RCC 7860 (cell line): ENCODE results near the gene ZNF469.
A peak's percentile ranks its signal among the peaks of the same experiment; 100 is the strongest.

Source experiments
- DNase-seq: peaks from one replicate; pipeline ENCODE4 v3.0.0-alpha.2; 2015; ENCODE audit warnings: low spot score
- FAIRE-seq: peaks from 2 replicates; lab custom pipeline; 2012; peaks lifted over from hg19 to GRCh38; lab: Jason Lieb, UNC

The ZNF469 gene

DNA sequence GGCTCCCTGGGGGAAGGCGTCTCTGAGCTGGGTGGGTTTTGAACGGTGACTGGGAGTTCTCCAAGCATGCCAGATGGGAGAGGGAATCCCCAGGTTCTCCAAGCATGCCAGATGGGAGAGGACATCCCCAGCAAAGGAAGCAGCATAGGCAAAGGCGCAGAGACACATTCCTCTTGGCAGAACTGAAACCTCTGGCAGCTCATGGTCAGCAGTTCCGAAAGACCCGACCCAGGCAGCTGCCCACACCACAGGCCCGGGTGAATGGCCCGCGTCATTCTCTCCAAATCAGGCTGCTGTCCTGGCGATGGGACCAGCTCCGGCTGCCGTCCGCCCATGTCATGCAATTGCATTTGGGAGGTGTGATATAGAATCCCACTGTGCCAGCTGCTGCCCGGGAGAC, 8.0 kb downstream of the ZNF469 start:
- FAIRE-seq (no peak), DNase-seq (no peak)

DNA sequence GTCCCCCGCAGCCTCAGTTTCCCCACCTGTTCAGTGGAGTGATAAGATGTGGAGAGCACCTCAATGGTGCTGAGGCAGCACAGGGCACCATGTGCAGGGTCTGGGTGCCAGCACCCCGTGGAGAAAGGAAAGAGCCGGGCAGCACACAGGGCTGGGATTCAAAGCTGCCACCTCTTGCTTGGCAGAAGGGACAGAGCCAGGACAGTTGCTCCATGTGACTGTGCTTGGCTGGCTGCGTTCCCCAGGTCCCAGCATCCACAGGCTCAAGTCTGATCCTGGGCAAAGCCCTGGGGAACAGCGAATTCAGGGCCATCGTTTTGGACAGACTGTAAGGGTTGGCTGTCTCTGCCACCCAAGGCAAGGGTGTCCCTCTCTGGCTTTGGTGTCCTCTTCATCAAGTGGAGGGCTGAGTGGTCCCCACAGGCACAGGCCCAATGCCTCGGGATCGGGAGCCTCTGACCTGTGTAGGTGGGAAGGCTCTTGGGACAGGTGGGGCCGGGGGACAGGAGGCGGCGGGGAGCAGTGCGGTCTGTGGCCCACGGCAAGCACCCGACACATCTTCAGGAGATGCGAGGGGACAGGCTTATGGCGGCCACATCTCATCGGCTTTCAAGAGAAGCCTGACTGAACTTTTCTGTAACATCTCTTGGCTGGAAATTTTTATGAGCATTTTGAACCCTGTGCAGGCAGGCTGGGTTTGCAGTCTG, 8.5 kb downstream of the ZNF469 start:
- FAIRE-seq: no peak

DNA sequence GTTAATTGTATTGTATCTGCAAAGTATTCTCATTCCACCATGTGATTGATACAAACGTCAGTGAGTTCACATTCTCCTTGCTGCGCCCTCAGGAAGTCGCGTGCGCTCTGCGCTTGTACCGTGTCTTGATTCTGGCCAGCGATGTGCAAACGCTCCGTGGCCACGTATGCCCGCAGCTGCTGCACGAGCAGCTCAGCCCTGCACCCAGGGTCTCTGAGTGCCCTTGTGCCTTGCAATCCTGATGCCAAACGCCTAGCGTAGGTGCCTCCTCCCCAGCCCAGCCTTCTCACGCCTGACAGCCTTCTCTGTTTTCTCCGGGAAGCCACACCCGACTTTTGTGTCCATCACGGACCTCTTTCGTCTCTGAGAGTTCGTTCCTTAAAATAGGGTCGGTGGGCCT, 9.4 kb downstream of the ZNF469 start:
- no peak for DNase-seq

More for the DNA sequence above, 8.5 kb downstream of the ZNF469 start:
- no peak for DNase-seq

DNA sequence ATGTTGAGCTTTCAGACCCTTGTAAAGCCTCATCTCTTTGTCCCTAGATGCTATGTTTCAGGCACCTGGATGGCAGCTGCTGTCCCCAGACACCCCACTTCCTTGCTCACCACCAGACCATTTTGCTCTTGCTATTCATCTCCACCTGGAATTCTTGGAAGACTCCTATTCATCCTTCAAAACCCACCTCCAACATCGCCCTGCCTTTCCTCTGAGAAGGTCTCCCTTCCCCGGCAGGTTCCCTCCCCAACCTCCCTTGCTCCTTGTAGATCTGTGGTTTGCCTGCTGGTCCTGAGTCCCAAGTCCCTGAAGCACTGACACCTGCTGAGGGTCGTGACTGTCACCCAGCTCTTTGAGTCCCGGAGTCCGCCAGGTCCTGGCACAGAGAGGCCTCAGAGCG, 9.9 kb downstream of the ZNF469 start:
- FAIRE-seq (no peak), DNase-seq (no peak)

More for the DNA sequence above, 9.4 kb downstream of the ZNF469 start:
- FAIRE-seq: no peak

DNA sequence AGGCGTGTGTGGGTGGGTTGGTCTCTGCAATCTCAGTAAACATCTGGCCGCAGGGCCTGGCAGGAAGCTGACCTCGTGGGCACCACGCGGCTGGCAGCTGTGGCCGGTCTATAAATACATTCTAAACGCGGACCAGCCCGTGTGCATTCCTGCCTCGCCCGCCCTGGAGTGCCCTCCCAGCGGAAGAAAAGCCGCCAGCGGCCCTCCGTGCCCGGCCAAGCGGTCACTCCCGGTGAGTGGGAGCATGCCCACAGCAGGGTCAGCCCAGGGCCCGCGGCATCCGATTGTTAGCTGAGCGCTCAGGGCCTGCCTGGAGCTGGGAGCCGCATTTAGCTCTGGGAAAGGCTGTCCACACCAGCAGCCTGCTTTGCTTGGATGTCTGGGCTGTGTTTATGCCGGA, 10.3 kb downstream of the ZNF469 start:
- no peak for DNase-seq
- FAIRE-seq: no peak

DNA sequence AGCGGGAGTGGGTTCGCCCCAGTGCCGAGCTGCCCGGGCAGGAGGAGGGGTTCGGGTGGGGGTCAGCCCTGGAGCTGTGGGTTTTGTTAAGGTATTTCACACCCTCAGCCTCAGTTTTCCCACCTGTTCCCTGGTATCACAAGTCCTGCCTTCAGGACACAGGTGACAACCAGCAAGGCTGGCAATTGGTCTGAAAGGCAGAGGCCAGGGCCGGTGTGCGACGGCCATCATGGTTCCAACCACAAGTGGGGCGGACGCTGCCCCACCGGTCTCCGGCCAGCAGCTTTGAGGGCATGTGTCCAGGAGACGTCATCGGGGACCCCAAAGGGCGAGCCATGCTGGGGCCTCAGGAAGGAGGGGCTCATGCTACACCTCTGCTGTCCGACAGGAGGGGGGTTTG, 10.8 kb downstream of the ZNF469 start:
- FAIRE-seq: no peak
- DNase-seq: no peak

DNA sequence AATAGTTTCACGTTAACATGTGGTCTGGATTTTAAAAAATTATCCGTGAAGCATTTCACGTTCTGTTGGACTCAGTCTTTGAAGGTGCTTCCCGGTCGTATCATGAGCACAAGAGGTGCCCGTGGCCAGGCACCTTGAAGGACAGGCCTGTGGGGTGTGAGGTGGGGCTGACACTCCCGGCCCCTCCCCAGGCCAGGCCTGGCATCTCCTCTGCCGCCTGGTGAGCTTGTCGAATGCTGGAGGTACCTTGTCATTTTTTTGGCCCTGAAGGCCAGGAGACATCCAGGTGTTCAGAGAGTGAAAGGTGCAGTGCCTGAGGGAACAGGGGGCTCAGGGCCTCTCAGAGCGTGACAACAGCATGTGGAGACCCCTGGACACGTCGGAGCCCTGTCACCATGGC, 11.7 kb downstream of the ZNF469 start:
- FAIRE-seq: no peak
- DNase-seq: no peak

DNA sequence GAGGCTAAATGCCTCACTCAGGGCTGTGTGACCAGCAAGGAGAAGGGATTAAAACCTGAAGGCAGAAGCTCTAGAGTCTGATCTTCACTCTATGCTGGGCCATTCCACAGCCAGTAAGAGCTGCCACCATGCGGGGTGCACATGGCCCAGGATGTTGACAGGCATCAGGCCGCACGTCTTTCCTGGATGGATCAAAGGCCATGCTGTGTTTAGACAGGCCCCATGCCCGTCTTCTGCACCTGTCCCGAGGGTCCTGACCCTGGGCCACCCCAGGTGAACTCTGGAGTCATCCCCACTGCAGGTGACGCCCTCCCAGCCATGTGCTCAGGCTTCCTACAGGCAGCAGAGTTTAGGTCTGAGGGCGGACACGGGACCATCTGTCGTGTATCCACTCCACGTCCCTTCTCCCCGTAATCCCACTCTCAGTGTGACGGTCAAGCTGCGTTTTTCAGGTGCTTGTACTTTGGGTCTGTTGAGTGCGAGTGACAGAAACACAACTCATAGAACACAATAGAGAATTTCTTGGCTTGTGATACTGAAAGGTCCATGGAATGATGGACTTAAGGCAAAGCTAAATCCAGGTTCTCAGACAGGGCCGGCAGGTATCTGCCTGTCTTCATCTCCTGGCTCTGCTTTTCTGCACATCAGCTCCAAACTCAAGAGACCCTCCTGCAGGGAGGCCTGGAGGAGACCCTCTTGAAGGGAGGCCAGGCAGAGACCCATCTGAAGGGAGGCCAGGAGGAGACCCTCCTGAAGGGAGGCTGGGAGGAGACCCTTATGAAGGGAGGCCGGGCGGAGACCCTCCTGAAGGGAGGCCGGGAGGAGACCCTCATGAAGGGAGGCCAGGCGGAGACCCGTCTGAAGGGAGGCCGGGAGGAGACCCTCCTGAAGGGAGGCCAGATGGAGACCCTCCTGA, 13.2 kb downstream of the ZNF469 start:
- FAIRE-seq: no peak

DNA sequence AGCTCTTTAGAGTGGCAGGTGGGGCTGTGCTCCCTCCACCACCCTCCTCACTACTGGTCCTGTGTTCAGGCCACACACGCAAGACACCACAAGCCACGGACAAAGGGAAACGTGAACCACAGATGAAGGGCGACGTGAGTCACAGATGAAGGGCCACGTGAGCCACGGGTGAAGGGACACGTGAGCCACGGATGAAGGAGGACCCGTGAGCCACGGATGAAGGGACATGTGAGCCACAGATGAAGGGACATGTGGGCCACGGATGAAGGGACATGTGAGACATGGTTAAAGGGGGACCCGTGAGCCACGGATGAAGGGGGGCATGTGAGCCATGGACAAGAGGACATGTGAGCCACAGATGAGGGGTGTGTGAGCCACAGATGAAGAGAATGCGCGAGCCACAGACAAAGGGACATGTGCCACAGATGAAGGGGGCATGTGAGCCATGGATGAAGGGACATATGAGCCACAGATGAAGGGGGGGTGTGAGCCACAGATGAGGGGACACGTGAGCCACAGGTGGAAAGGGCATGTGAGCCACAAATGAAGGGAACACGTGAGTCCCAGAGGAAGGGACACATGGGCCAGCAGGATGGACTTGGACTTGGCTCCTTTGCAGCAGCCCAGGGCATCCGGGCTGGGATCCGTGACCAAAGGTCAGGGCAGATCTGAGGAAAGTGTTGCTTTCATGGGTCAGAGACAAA, 15.6 kb downstream of the ZNF469 start:
- FAIRE-seq: no peak

More for the DNA sequence above, 13.2 kb downstream of the ZNF469 start:
- no peak for DNase-seq

DNA sequence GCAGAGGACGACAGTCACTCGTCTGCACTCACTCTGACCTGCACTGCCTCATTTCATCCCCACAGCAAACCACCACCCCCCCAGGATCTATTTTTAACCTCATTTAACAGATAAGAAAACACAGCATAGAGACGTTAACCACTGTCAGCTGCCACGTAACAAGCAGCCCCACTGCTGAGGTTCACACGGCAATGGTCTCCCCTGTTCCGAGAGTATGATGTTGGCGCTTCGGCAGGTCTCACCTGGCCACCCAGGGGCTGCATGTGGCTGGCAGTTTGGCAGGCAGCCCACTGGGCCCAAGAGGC, 16.1 kb downstream of the ZNF469 start:
- DNase-seq: no peak
- no peak for FAIRE-seq

More for the DNA sequence above, 15.6 kb downstream of the ZNF469 start:
- DNase-seq: no peak

DNA sequence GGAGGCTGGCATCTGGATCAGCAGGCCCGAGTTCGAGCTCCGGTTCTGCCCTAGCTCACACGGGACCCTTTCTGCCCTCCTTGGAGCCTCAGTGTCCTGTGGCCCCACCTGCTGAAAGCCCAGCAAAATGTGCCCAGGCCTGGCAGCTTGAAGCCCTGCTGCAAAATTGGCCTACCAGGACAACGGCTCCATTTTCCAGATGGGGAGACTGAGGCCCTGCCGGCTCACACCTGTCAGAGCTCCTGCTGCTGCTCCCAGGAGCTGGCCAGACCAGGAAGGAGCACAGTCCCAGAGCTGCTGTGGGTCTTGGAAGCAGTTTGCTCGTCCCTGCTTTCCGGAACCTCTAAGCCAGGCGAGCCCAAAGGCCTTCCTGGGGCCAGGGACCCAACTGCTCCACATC, 17.4 kb downstream of the ZNF469 start:
- no peak for DNase-seq
- no peak for FAIRE-seq

DNA sequence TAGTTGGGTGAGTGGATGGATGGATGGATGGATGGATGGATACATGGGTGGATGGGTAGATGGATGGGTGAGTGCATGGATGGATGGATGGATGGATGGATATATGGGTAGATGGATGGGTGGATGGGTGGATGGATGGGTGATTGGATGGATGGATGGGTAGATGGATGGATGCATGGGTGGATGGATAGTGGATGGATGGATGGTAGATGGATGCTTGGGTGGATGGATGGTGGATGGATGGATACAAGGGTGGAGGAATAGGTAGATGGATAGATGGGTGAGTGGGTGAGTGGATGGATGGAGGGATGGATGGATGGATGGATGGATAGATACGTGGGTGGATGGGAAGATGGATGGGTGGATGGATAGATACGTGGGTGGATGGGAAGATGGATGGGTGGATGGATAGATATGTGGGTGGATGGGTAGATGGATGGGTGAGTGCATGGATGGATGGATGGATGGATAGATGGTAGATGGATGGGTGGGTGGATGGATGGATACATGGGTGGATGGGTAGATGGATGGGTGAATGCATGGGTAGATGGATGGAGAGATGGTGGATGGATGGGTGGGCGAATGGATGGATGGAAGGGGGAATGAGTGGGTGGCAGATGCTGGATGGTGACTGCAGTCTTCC, 19.0 kb downstream of the ZNF469 start:
- no peak for FAIRE-seq
- no peak for DNase-seq

DNA sequence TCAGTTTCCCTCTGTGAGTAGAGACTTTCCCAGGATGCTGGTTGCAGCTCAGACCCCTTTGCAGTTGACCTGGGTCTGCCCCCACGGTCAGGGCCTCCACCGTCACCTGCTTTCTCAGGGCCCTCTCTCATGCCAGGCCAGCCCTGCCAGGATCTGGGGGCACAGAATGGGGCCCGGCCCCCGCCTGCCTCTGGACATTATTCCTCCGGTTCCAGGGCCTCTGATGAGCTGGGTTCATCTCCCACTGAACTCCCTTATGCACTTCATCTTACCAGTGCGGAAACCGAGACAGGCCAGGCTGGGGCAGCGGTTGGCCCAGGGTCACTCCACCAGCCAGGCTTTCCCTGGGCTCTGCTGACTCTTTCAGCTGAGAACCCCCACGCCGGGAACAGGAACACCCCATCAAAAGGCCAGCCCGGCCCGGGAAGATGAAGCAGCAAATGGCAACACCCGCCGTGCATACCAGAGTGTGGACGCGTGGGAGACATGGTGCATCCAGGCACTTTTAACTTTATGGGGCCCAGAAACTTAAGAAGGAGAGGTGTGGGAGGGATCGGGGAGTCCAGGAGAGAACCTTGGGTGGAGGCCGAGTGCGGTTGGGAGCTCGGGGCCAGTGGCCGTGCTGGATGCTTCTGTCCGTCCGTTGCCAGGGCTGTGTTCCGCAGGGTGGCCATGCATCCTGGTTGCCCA, 19.9 kb downstream of the ZNF469 start:
- no peak for FAIRE-seq
- no peak for DNase-seq

DNA sequence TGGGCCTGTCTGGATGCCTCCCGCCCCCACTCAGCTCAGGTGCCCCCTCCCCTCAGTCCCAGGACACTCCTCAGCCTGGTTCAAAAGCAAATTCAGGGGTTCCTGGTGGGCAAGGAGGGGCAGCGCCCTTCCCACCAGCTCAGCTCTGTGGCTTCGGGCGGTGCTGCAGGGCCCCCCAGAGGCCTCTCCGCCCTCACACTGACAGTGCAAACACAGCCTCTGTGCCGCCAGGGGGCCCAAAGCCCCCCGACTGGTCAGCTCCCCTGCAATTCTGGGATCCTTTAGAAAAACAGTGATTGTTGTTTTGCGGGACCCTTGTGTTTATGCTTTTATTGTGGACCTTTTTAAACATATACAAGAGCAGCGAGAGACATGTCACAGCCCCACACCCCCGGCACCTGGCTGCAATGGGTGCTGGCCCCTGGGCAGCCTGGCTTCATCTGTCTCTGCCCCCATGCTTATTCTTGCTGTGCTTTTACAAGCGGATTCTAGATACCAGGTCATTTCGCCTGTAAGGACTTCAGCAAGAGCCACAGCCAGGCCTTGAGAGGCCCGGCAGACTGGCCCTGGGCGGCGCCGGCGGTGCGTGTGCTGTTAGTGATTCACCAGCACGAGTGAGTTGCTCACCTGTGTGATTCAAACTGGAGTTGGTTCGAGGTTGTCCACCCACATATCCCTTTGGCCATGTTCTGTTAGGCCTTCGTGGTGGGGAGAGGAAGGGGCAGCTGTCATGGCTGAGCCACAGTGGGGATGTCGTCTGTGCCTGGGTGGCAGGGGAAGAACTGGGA, 21.2 kb downstream of the ZNF469 start:
- DNase-seq (peak; percentile 41), FAIRE-seq (no peak)

DNA sequence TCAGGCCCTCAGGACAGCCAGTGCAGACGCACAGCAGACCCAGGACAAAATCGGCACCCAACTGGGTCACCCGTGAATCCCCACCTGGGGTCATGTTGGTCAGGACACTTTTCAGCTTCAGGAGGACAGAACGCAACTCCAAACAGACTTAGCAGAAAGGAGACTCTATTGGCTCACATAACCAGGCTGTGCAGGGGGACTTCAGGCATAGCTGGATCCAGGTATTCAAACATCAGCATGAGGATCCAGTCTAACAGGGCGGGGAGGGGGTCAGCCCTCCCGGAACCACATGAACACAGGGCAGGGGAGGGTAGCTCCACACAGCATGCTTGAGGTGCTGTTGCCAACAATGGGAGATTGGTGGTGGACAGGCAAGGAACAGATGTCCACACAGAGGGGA, 22.0 kb downstream of the ZNF469 start:
- no peak for FAIRE-seq

DNA sequence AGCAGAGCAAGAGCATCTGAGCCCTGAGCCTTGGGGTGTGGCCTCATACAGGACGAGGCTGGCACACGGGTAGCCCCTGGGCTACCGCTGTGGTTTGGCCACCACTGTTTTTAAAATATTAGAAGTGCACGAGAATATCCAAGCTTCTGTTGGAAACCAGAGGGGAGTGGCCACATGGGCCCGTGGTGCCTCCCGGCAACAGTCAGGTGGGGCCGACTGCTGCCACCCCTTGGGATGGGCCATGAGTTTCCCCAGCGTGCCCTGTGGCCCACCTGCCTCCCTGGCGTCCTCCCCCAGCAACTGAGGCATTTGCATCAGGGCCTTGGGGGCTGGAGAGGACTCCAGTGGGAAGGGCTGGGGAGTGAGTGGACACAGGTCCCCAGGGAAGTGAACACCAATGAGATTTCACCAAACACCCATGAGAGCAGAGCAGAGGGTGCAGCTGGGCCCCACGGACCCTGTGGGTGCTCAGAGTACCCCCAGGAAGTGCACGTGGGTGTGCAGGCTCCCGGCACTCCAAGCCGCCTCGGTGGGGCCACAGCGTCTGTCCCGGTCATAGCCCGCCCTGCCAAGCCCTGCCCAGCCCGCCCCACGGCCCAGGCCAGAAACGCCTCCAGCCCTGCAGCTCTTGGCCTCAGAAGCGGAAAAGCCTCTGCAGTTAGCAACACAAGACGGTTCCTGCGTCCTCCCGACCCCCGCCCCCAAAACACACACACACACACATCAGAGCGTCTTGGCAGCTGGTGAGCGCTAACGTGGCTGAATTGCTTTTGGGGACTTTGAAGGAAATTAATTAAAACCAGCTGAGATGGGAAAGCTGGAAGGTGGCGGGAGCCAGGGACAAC, 22.7 kb downstream of the ZNF469 start:
- DNase-seq (no peak), FAIRE-seq (no peak)

More for the DNA sequence above, 22.0 kb downstream of the ZNF469 start:
- DNase-seq: no peak

DNA sequence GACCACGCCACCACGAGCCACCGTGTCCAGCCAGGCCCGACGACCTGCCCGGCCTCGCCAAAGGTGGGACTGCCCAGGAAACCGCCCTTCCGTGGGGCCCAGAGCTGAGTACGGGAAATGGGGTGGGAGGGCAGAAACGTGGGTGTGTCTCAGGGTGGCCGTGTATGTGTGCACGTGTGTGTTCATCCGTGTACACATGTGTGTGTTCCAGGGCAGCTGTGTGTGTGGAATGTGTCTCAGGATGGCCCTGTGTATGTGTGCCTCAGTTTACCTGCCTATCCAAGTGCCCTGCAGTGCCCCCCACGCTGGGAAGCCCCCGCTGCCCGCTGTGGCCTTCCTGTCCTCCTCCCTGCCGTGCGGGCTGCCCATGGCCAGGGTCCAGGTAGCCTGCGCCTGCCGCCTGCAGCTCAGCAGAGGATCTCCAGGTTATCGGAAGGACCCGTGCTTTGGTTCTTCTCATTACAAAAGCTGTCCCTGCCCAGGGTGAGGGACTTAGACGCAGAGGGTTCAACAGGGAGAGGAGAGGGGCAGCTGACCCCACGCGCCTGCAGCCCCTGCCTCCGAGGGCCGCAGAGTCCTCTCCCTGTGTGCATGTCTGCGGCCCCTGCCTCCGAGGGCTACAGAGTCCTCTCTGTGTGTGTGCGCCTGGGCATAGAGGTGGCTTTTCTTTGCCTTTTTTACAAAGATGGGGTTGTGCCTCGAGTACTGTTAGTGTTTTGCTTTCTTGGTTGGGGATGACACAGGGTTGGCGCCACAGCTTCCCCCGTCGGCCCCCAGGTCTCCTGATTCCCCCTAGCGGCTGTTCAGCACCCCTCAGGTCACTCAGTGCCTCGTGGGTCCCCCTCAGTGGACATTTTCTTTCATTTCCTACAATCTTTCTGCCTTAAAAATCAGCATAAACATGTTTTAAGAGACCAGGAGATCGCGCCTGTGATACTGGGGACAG, 23.6 kb downstream of the ZNF469 start:
- no peak for DNase-seq
- FAIRE-seq: no peak

DNA sequence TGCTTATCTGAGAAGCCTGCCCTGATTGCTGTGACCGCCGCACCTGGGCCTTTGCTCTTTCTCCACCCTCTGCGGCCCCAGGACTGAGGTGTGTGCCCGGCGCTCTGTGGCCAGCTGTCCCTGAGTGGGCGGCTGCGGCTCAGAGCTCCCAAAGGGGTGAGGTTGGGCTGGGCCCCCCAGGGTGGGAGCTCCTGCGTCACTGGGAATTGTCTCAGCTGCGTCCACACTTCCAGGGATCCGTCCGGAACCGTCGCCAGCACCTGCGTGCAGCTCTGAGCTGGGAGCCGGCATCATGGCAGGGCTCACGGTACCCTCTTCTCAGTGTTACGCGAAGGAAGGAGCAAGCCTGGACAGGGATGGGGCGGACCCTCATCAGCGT, 24.3 kb downstream of the ZNF469 start:
- FAIRE-seq: no peak

More for the DNA sequence above, 24.3 kb downstream of the ZNF469 start:
- no peak for DNase-seq
